SK-N-SH (cell line): ENCODE data around the gene PRG3. TPM values are rescaled to one million over a fixed set of nuclear protein-coding genes. Genes with fewer than 3 reads are reported as not detected.

Experiments used
- CTCF ChIA-PET: fragments of 300-600, 350-600 bp; formaldehyde crosslinking; extraction: SDS; loops from one replicate; lab custom pipeline; 2021; lab: Yijun Ruan, JAX
- POLR2A ChIA-PET: fragments of 350-600 bp; sonication (Branson Sonifier 250); formaldehyde crosslinking; extraction: SDS; loops from one replicate; lab custom pipeline; 2020; ENCODE audit warnings: antibody characterized with exemption, inconsistent platforms; lab: Yijun Ruan, JAX
- DNase-seq: peaks from one replicate; pipeline ENCODE4 v3.0.0; 2012
- H2AFZ ChIP-seq: fragments of 200-600 bp; sonication (generic); 2 replicates; pipeline ENCODE4 v1.8.1; 2016; ENCODE audit warnings: antibody characterized with exemption, mild to moderate bottlenecking, low read depth
- H3F3A ChIP-seq: fragments of 200-600 bp; sonication (generic); replicated peaks from 2 replicates; pipeline ENCODE3; 2016; ENCODE audit warnings: antibody characterized with exemption, mild to moderate bottlenecking; ENCODE audit not compliant: insufficient read depth
- H3K27ac ChIP-seq, 2 experiments: fragments of 200-500 bp in 1 of 2; fragments of 200-600 bp in 1 of 2; sonication (Bioruptor generic) in 1 of 2; sonication (generic), shearing (Covaris generic) in 1 of 2; 2 replicates each; pipeline versions ENCODE4 v1.5.1 to v1.6.1; 2014 to 2016; ENCODE audit warnings: low read depth in 2 of 2, inconsistent platforms in 1 of 2, low read length in 1 of 2, mild to moderate bottlenecking in 1 of 2, mixed read lengths in 1 of 2
- H3K27me3 ChIP-seq: fragments of 200-600 bp; sonication (generic), shearing (Covaris generic); 2 replicates; pipeline ENCODE4 v1.6.1; 2016; ENCODE audit warnings: mixed run types; ENCODE audit not compliant: insufficient read depth
- H3K36me3 ChIP-seq, 2 experiments: fragments of 200-500 bp in 1 of 2; fragments of 200-600 bp in 1 of 2; sonication (Bioruptor generic) in 1 of 2; sonication (generic) in 1 of 2; replicated peaks in 1 of 2; 2 replicates each; pipeline versions ENCODE3 to v1.5.1; 2014 to 2016; ENCODE audit warnings: low read length in 1 of 2, mild to moderate bottlenecking in 1 of 2; ENCODE audit not compliant: insufficient read depth in 2 of 2, control insufficient read depth in 1 of 2
- H3K4me1 ChIP-seq, 2 experiments: fragments of 200-500 bp in 1 of 2; fragments of 200-600 bp in 1 of 2; sonication (Bioruptor generic) in 1 of 2; sonication (generic), shearing (Covaris generic) in 1 of 2; 2 replicates each; pipeline versions ENCODE4 v1.5.1 to v1.6.1; 2014 to 2016; ENCODE audit warnings: low read depth in 1 of 2, low read length in 1 of 2, mixed run types in 1 of 2; ENCODE audit not compliant: insufficient read depth in 2 of 2, control insufficient read depth in 1 of 2
- H3K4me2 ChIP-seq: fragments of 200-600 bp; sonication (generic), shearing (Covaris generic); 2 replicates; pipeline ENCODE4 v1.6.1; 2017; ENCODE audit warnings: mixed run types
- H3K4me3 ChIP-seq, 2 experiments: fragments of 200-500 bp in 1 of 2; fragments of 200-600 bp in 1 of 2; sonication (Bioruptor generic) in 1 of 2; sonication (generic), shearing (Covaris generic) in 1 of 2; 2 replicates each; pipeline versions ENCODE4 v1.5.1 to v1.8.1; 2014 to 2016; ENCODE audit warnings: low read depth in 2 of 2, inconsistent platforms in 1 of 2, low read length in 1 of 2, mild to moderate bottlenecking in 1 of 2, mixed read lengths in 1 of 2, moderate library complexity in 1 of 2
- H3K79me2 ChIP-seq: fragments of 200-600 bp; sonication (generic); 2 replicates; pipeline ENCODE4 v1.8.1; 2017; ENCODE audit warnings: mild to moderate bottlenecking; ENCODE audit not compliant: insufficient read depth
- H3K9ac ChIP-seq: fragments of 200-600 bp; sonication (generic); 2 replicates; pipeline ENCODE4 v1.6.1; 2017; ENCODE audit warnings: mixed run types
- H3K9me2 ChIP-seq: fragments of 200-600 bp; sonication (generic); 2 replicates; pipeline ENCODE4 v1.6.1; 2017; ENCODE audit warnings: mixed run types
- H3K9me3 ChIP-seq: fragments of 200-600 bp; sonication (generic); 2 replicates; pipeline ENCODE4 v1.6.1; 2017; ENCODE audit warnings: mixed run types, mild to moderate bottlenecking, moderate library complexity
- H4K20me1 ChIP-seq: fragments of 200-600 bp; sonication (generic); 2 replicates; pipeline ENCODE4 v1.6.1; 2017; ENCODE audit warnings: mild to moderate bottlenecking, mixed run types; ENCODE audit not compliant: insufficient read depth
- ELF1 ChIP-seq: IDR thresholded peaks from 2 replicates; pipeline ENCODE4 v1.4.0; 2012
- EP300 ChIP-seq, 2 experiments: IDR thresholded peaks; 2 replicates each; pipeline versions ENCODE4 v1.4.0 to v1.6.1; 2012; ENCODE audit warnings: borderline replicate concordance in 1 of 2, low read depth in 1 of 2, low read length in 1 of 2
- EZH2phosphoT487 ChIP-seq: fragments of 200-600 bp; sonication (generic); IDR thresholded peaks from 2 replicates; pipeline ENCODE4 v1.6.1; 2017; ENCODE audit warnings: low read depth, mixed run types, mild to moderate bottlenecking, antibody characterized with exemption, moderate library complexity, borderline replicate concordance
- FOXJ3 ChIP-seq: sonication (generic); formaldehyde crosslinking; IDR thresholded peaks from 2 replicates; pipeline ENCODE4 v1.5.1; 2020; ENCODE audit warnings: mild to moderate bottlenecking, missing genetic modification reagents
- GABPA ChIP-seq: IDR thresholded peaks from 2 replicates; pipeline ENCODE4 v1.4.0; 2012; ENCODE audit warnings: low read depth, mild to moderate bottlenecking
- GATA2 ChIP-seq: sonication (generic); formaldehyde crosslinking; IDR thresholded peaks from 2 replicates; pipeline ENCODE4 v1.5.0; 2020; ENCODE audit warnings: mild to moderate bottlenecking, missing genetic modification reagents
- IRF3 ChIP-seq: fragments of 150-350 bp; IDR thresholded peaks from 2 replicates; pipeline ENCODE4 v1.6.1; 2016; ENCODE audit warnings: mild to moderate bottlenecking, low read depth, low read length
- MAX ChIP-seq: IDR thresholded peaks from 2 replicates; pipeline ENCODE4 v1.4.0; 2012; ENCODE audit warnings: low read depth
- MXI1 ChIP-seq: IDR thresholded peaks from 2 replicates; pipeline ENCODE4 v1.6.1; 2012; ENCODE audit warnings: mild to moderate bottlenecking, low read depth, low read length, improper control_type of control experiment
- NFIC ChIP-seq: IDR thresholded peaks from 2 replicates; pipeline ENCODE4 v1.4.0; 2012; ENCODE audit warnings: borderline replicate concordance
- POLR2AphosphoS5 ChIP-seq: IDR thresholded peaks from 2 replicates; pipeline ENCODE4 v1.6.1; 2012; ENCODE audit warnings: low read depth, low read length
- SMC3 ChIP-seq: IDR thresholded peaks from 2 replicates; pipeline ENCODE4 v1.6.1; 2012; ENCODE audit warnings: low read depth, low read length, improper control_type of control experiment
- TAF1 ChIP-seq: IDR thresholded peaks from 2 replicates; pipeline ENCODE4 v1.6.1; 2012; ENCODE audit warnings: low read depth, mild to moderate bottlenecking, low read length, moderate library complexity, borderline replicate concordance
- TCF12 ChIP-seq: IDR thresholded peaks from 2 replicates; pipeline ENCODE4 v1.4.0; 2012
- TEAD4 ChIP-seq: IDR thresholded peaks from 2 replicates; pipeline ENCODE4 v1.4.0; 2012; ENCODE audit warnings: mild to moderate bottlenecking, borderline replicate concordance; ENCODE audit not compliant: insufficient read depth
- USF1 ChIP-seq: IDR thresholded peaks from 2 replicates; pipeline ENCODE4 v1.4.0; 2012; ENCODE audit warnings: low read depth, borderline replicate concordance
- USF2 ChIP-seq: fragments of 150-350 bp; IDR thresholded peaks from 2 replicates; pipeline ENCODE4 v1.6.1; 2017; ENCODE audit warnings: antibody characterized with exemption, low read length, low read depth, borderline replicate concordance
- YY1 ChIP-seq: IDR thresholded peaks from 2 replicates; pipeline ENCODE4 v1.4.0; 2012; ENCODE audit warnings: low read depth, mild to moderate bottlenecking
- WGBS: methylation state at CpG from one replicate; pipeline ENCODE4 v1.1.6; 2017; ENCODE audit warnings: low lambda C conversion rate; 5-methylcytosine and 5-hydroxymethylcytosine counted together
- polyA plus RNA-seq, 3 experiments: library from polyadenylated mRNA; depleted of rRNA; stranded (reverse); fragments of >200 nt; gene quantifications; 2 replicates each; pipeline ENCODE4 v1.2.3, GENCODE V29; 2012

The PRG3 gene
- polyA plus RNA-seq, 1 of the 3 experiments (the other 2 are of a cell fraction) = not detected

- 46% methylated on average over 19 of the region's 39 CpGs for WGBS
- POLR2A ChIA-PET = no interaction called here
- Histone ChIP-seq H3F3A (no peaks in the 10 kb centered on the region), H3K9ac (no peak within 1 kb of the TSS), H3K4me1 (peaks cover 23 to 24% of the 10 kb centered on the region in 2 experiments; a peak in 2 of 4 replicates), H3K4me2 (peak within 1 kb of the TSS; percentile 43; the same call in 1 of the 2 replicates), H4K20me1 (no peaks in the 10 kb centered on the region), H3K9me2 (no peaks in the 10 kb centered on the region), H3K9me3 (no peaks in the 10 kb centered on the region), H3K27me3 (no peaks in the 10 kb centered on the region; the same call in 1 of the 2 replicates), H3K36me3 (no peaks in the 10 kb centered on the region), H3K27ac (no peak within 1 kb of the TSS; a peak in 1 of 4 replicates), H2AFZ (peak within 1 kb of the TSS; percentile 38; the same call in 1 of the 2 replicates), H3K79me2 (no peaks in the 10 kb centered on the region), H3K4me3 (peak within 1 kb of the TSS in 1 of 2 experiments; percentile 39; a peak in 2 of 4 replicates)
- TF ChIP-seq TCF12 (0 out of 2 replicates have a peak, but pooled peaks have one; percentile 11), GABPA (no peak)
- CTCF ChIA-PET = interaction anchor here (0.6 to 6.3 kb wide), 4 partner anchors 30 to 1098 kb away, joined by 3 to 26 read pairs (median 4); no protein-coding TSS in a partner anchor
- peak; percentile 80 for DNase-seq
These were observed 46.2 kb upstream of the PRG3 start, which contains the start of gene SLC43A3 for GRCh38 chr11:57426929-57427726. SLC43A3 (minus strand) TSS chr11:57427121; CDS start chr11:57426172, 949 bp downstream.

- Histone ChIP-seq H3K27ac (no peak overlapping the region), H3K36me3 (no peaks in the 10 kb centered on the region), H4K20me1 (no peaks in the 10 kb centered on the region), H3K4me2 (no peak overlapping the region), H3K9me2 (no peaks in the 10 kb centered on the region), H3K9ac (no peak overlapping the region), H2AFZ (peak overlapping the region; percentile 38; the same call in 1 of the 2 replicates), H3F3A (no peaks in the 10 kb centered on the region), H3K79me2 (no peaks in the 10 kb centered on the region), H3K4me3 (peak overlapping the region in 1 of 2 experiments; percentile 39; a peak in 2 of 4 replicates), H3K27me3 (no peaks in the 10 kb centered on the region; the same call in 1 of the 2 replicates), H3K4me1 (peaks cover 23 to 24% of the 10 kb centered on the region in 2 experiments; a peak in 2 of 4 replicates), H3K9me3 (no peaks in the 10 kb centered on the region)
- CTCF ChIA-PET = interaction anchor here (0.6 to 6.3 kb wide), 3 partner anchors 31 to 84 kb away, joined by 3 to 26 read pairs (median 3); no protein-coding TSS in a partner anchor
- TF ChIP-seq USF2 (no peak), MAX (no peak), TCF12 (no peak), FOXJ3 (no peak), YY1 (no peak), IRF3 (no peak), GABPA (no peak), EZH2phosphoT487 (no peak), USF1 (no peak), ELF1 (no peak), EP300 (IDR thresholded peaks at IDR 0.05; ENCODE audit: borderline replicate concordance in 1 of 2, low read depth in 1 of 2, low read length in 1 of 2) (no peak), TAF1 (no peak), MXI1 (no peak), TEAD4 (no peak), GATA2 (no peak), NFIC (no peak), POLR2AphosphoS5 (no peak), SMC3 (no peak)
- POLR2A ChIA-PET = no interaction called here
- DNase-seq = no peak
- 67% methylated on average over 15 of the region's 16 CpGs for whole genome bisulfite sequencing
These were observed 45.5 kb upstream of the PRG3 start for GRCh38 chr11:57426439-57426928.
